H1 (cell line): Measurements from ENCODE around the gene ADGRD2. TPM values are rescaled to one million over a fixed set of nuclear protein-coding genes. Genes with fewer than 3 reads are reported as not detected.

ENCODE experiments used
- ATF2 ChIP-seq: IDR thresholded peaks from 2 replicates; pipeline ENCODE4 v1.6.1; 2012; ENCODE audit warnings: low read length, inconsistent platforms
- CHD7 ChIP-seq: fragments of 300-600 bp; sonication (generic); IDR thresholded peaks from 2 replicates; pipeline ENCODE4 v1.7.1; 2012; ENCODE audit warnings: low read length, moderate library complexity, mild to moderate bottlenecking, inconsistent platforms; ENCODE audit not compliant: insufficient replicate concordance
- EGR1 ChIP-seq: IDR thresholded peaks from 2 replicates; pipeline ENCODE4 v1.6.1; 2011; ENCODE audit warnings: low read depth, low read length, borderline replicate concordance
- EP300 ChIP-seq, 2 experiments: IDR thresholded peaks; 1 replicate in 1 of 2; 2 replicates in 1 of 2; pipeline ENCODE4 v1.6.1; 2011 to 2012; ENCODE audit warnings: low read depth in 2 of 2, low read length in 2 of 2, mild to moderate bottlenecking in 2 of 2, borderline replicate concordance in 1 of 2, inconsistent platforms in 1 of 2, moderate library complexity in 1 of 2
- RFX5 ChIP-seq: IDR thresholded peaks from 2 replicates; pipeline ENCODE4 v1.6.1; 2011; ENCODE audit warnings: low read depth, low read length, improper control_type of control experiment, borderline replicate concordance
- SIN3A ChIP-seq, 2 experiments: IDR thresholded peaks in 1 of 2; conservative IDR thresholded peaks in 1 of 2; 2 replicates each; pipeline ENCODE4 v1.6.1; 2011 to 2012; ENCODE audit warnings: low read length in 2 of 2, improper control_type of control experiment in 1 of 2, low read depth in 1 of 2, mild to moderate bottlenecking in 1 of 2
- SIX5 ChIP-seq: IDR thresholded peaks from 2 replicates; pipeline ENCODE4 v1.6.1; 2011; ENCODE audit warnings: mild to moderate bottlenecking, low read depth, low read length
- SP1 ChIP-seq: IDR thresholded peaks from 2 replicates; pipeline ENCODE4 v1.6.1; 2011; ENCODE audit warnings: low read depth, low read length
- TAF1 ChIP-seq: IDR thresholded peaks from 2 replicates; pipeline ENCODE4 v1.6.1; 2011; ENCODE audit warnings: mild to moderate bottlenecking, low read depth, low read length
- polyA plus RNA-seq, 7 experiments: library from polyadenylated mRNA; depleted of rRNA in 3 of 7; stranded (reverse) in 5 of 7; unstranded in 2 of 7; fragments of >200 nt in 5 of 7; fragments of 200-250 nt in 2 of 7; gene quantifications; 1 replicate in 5 of 7; 2 replicates in 1 of 7; 4 replicates in 1 of 7; pipeline versions ENCODE4 v1.2.1 to v1.2.3, GENCODE V29; 2011 to 2013; ENCODE audit warnings: missing spikeins in 2 of 7, mixed read lengths in 2 of 7
- total RNA-seq: library from RNA; stranded (reverse); fragmentation: NEBNext Ultra II Directional; extraction: Animal tissue kit (Norgen Biotek cat#: 25700); gene quantifications from 2 replicates; pipeline ENCODE4 v1.2.1, GENCODE V29; 2021

ADGRD2 gene
- total and polyA plus RNA-seq, 2 of the 8 experiments (the other 6 are each of a cell fraction or from before 2014, with no cell fraction given) = 0.41 to 1.4 TPM

DNA sequence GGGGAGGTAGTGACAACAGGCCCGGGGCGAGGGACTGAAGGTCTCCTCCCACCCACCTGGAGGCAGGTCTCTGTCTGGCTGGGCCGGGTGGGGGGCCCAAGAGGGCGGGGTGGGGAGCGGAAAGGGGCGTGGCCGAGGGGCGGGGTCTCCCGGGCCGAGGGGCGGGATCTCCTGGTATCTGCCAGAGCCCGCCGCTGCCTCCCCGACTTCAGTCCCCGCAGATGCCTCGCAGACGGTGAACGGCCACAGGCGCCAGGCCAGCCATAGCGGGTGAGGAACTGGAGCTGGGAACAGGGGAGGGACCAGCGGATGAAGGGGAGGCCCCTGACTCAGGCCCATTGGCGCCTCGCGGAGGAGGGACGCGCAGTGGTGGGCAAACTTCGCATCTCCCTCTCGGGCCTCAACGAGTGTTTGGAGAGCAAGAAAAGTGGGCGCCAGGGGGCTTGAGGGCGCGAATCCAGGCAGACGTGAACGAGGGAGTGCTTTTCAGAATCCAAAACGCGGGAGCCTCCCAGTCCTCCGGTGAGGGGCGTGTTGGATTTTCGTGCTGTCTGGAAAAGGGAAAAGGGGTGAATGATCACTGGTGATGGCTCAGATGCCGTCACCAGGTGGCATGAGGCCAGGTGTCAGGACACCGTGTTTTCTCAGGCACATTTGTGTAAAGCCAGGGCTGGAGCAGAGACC lies at the start of gene ADGRD2 (continued):
- no peak for TF ChIP-seq CHD7
- TF ChIP-seq TAF1 = peak; percentile 86
- TF ChIP-seq ATF2 = no peak
- no peak for TF ChIP-seq SP1
- no peak for TF ChIP-seq EGR1
- TF ChIP-seq RFX5 = no peak
- TF ChIP-seq SIN3A (conservative IDR thresholded peaks at IDR 0.05 in 1 of 2, IDR thresholded peaks at IDR 0.05 in 1 of 2; ENCODE audit: low read depth in 1 of 2, low read length in 2 of 2) = no peak
- TF ChIP-seq EP300 (IDR thresholded peaks at IDR 0.05; ENCODE audit: borderline replicate concordance in 1 of 2, low read depth in 2 of 2, low read length in 2 of 2) = no peak
- TF ChIP-seq SIX5 = no peak
